Thyroid gland (tissue), 4 donors: ENCODE results near the gene ARHGAP8.

ENCODE experiments used
- POLR2A ChIP-seq, 2 donors: fragments of 450-650 bp; IDR thresholded peaks; one replicate each; pipeline ENCODE4 v1.6.1; 2017; ENCODE audit warnings: antibody characterized with exemption in 2 of 2, mild to moderate bottlenecking in 2 of 2, moderate library complexity in 1 of 2
- TF ChIP-seq, protein P1 (sequence below), 6 experiments: fragments of 200-600 bp in 3 of 6; fragments of 450-650 bp in 3 of 6; sonication (generic) in 3 of 6; IDR thresholded peaks; one replicate each; pipeline ENCODE4 v1.5.1; 2016 to 2019; ENCODE audit warnings: antibody characterized with exemption in 6 of 6, mild to moderate bottlenecking in 2 of 6, inconsistent platforms in 1 of 6, moderate library complexity in 1 of 6

DNA sequence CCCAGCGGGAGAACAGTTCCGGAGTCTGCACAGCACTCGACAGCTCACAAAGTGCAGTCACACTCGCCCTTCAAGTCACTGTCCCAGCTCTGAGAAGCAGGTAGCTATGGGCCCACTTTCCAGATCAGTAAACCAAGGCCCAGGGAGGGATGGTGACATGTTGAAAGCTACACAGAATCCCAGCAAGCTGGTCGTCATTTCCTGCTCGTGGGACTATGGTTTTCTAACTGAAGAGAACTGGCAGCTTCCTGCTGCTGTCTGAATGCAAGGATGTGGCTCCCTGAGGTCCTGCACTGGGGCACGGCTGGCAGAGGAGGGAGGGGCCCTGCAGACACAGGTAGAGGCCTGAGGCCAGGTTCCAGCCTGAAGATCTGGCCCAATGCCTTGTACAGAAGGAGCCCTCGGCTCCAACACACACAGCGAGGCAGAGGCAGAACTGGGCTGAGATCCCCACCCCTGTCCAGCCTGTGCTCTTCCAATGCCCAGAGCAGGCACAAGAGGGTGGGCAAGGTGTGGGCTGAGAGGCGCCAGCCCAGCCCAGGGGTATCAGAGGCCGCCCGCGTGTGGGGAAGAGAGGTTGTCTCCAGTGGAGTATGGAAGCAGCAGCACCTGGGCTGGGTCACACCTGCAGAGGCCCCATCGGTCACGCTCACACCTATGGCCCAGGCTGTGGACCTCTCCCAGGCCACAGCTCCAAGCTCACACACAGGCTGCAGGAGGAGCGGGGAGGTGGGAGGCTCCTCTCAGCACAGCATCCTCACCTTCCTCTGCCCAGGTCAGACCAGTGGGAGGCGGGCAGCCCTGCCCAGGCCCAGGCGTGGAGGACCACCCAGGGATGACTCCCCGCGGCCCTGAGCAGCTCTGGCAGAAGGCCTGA lies 138.3 kb downstream of the ARHGAP8 start:
- no peak for TF ChIP-seq POLR2A (IDR thresholded peaks at IDR 0.05)
- TF ChIP-seq, protein P1, sequence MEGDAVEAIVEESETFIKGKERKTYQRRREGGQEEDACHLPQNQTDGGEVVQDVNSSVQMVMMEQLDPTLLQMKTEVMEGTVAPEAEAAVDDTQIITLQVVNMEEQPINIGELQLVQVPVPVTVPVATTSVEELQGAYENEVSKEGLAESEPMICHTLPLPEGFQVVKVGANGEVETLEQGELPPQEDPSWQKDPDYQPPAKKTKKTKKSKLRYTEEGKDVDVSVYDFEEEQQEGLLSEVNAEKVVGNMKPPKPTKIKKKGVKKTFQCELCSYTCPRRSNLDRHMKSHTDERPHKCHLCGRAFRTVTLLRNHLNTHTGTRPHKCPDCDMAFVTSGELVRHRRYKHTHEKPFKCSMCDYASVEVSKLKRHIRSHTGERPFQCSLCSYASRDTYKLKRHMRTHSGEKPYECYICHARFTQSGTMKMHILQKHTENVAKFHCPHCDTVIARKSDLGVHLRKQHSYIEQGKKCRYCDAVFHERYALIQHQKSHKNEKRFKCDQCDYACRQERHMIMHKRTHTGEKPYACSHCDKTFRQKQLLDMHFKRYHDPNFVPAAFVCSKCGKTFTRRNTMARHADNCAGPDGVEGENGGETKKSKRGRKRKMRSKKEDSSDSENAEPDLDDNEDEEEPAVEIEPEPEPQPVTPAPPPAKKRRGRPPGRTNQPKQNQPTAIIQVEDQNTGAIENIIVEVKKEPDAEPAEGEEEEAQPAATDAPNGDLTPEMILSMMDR (IDR thresholded peaks at IDR 0.05) = no peak
